ENCODE measurements around the gene RNF182.
"Not testable (repeated sequence)": the region's sequence is repeated elsewhere in the genome, so short reads cannot be mapped to it uniquely, and the experiment has no call there.

Gene RNF182

DNA sequence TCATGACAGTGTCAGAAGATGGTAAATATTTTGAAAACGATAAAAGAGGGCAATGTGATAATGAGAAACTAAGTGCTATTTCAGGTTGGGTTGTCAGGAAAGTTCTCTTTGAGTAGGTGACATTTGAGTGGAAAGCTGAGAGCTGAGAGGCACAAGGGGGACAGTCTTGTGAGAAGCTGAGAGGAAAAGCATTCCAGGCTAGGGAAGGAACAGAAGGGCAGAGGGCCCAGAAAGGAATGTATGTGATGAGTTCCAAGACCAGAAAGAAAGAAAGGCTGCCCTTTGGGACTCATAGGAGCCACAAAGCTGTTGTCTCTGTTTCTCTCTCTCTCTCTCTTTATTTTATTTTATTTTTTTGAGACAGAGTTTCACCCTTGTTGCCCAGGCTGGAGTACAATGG, 7.6 kb upstream of the RNF182 start:
- DNase-seq (ENCODE audit: low read depth) = no peak

DNA sequence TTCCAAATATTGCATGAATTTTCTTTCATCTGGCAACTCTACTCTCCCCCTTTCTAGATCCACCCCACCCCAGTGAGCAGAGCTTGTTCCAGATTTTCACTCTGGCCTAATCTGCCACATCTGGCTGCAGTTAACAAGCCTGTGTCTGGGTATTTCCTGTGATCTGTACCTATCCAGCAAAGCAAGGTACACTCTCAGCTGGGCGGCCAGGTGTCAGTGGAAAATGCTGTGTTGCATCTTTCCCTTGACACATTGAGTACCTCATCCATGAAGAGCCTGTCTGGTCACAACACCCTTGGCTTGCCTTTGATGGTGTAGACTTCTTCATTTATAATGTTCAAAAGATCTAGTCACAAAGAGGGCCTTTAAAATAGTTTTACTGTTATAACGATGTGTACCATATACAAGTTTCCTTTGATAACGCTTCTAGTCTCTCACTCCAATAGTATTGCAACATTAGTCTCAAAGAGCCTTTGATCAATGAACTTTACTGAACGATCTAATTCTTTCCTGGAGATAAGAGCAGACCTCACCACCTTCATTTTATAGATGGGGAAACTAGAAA, 6.0 kb upstream of the RNF182 start:
- DNase-seq (ENCODE audit: low read depth) = no peak

DNA sequence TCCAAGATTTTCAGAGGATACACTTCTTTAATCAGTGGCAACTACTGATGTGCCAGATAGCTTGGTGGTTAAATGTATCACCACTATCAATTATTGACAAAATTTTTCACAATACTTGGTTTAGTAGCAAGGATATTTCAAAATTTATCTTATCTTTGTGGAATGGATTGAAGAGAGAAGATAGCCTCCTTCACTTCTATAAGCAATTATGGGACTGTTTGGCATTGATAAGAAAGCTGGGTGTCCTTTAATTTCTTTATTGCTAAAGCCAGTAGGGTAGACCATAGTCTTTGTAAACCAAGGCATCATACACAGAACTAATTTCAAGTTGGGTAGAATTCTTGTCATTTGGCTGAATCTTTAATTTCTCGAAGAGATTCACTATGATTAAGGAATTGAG, 4.9 kb upstream of the RNF182 start:
- no peak for DNase-seq (ENCODE audit: low read depth)

DNA sequence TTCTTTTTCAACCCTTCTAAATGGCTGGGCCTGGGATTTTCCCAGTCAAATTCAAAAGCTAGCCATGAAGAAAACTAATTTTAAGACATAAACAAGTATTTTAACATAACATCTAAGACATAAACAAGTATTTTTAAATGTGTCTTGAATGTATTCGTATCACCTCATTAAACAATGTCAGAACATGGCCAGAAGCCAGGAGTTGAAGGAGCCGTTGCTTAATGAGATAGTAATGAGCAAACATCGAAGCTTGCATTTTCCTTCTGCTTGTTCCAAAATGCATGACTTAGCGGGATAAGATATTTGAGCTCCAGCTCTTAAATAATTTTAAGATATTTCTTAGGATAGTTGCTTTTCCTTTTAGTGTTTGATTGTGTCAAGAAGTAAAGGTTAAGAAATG, 4.2 kb upstream of the RNF182 start:
- DNase-seq (ENCODE audit: low read depth) = no peak

DNA sequence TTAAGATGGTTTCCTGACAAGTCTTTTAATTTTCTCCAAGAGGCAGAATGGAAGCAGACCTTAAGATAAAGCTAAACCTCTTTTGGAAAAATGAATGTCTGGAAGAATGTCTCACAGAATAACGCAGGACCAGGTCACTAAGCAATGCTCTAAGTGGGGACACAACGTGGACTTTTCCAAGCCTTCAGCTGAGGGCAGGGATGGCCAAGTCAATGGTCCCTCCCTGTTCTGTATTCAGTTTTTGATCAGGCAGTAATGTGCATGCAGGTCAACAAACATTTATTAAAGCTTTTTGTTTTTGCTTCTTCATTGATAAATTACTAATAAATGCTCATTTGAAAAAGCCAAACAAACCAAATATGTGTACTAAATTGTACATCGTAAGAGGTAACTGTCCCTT, 2.0 kb upstream of the RNF182 start:
- DNase-seq (ENCODE audit: low read depth) = no peak

DNA sequence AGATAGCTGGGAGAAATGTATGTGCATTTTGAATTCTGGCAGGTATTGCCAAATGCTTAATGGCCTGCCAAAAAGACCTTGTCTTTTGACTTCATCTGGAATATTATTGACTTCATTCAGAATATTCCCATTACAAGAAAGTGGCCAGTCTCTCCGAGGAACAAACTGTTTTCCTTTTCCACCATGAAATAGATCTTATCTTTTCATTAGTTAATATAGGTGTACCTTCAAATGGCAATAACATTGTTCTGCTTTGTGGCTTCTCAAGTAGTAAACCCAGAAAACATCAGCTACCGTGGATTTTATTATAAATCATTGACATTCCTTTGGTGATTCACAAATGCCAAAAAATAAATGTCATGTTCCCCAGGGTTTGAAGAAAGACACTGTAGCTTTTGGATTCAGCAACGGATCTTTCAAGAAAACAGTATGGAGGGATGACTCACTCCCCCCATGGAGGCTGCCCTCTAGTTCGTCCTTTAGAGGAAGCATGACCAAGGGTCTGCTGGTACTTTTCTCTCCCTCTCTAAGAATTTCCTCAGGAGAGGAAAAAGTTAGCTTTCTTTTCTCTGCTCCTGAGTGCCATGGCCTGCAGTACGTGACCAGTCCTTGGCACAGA, 1.1 kb upstream of the RNF182 start:
- DNase-seq (ENCODE audit: low read depth) = no peak

DNA sequence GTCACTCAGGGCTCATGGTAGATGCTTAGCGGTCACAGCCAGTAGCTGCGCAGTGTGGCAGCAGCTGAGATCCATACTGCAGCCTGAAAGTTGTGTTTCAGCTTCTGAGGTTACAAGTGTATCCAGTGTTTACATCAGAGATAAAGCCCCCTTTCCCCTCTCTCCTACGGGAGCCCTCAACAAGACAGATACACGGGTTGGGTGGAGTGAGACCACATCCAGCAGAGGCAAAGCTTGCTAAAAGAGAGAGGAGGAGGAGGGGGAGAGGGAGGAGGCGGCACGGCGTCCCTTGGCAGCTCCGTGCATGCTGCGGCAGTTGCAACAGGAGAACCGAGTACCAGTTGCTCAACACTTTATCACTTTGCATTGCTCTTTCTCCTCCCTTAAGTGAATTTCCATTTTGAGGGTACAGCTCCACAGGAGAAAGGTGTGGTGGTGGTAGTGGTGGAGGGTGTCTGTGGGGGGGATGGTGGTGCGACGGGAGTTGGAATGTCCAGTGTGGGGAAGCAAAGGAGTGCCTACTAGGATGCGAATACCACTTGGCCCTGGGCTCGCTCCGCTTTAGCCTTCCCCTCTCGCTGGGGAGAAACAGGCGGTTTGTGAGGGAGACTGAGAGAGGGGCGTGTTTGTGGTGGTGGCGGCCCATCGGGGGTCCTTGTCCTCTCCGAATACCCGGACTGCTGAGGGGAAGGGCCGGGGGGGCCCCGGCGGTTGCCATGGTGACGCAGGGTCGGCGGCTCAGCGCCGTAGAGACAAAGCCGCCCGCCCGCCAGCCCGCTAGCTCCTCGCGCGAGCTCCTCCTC, 405 bp upstream of the RNF182 start:
- peak; percentile 13 for DNase-seq (ENCODE audit: low read depth)

DNA sequence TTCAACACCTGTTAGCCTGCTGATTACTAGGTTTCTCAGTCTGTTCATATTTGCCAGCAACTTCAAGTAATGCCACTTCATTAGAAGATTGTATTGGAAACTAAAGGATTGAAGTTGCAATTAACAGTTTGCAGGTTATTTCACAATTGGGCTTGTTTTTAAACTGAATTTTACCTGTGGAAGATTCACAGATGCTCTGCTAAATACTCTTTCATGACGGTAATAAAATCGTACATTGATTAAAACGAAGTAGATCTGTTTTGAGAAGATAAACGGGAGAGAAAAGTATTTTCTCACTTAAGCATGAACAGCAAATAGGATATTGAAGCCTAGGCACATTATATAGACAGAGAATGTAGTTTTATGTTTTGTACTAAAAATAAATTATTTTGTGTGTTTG, 1.6 kb downstream of the RNF182 start:
- DNase-seq (ENCODE audit: low read depth) = no peak

DNA sequence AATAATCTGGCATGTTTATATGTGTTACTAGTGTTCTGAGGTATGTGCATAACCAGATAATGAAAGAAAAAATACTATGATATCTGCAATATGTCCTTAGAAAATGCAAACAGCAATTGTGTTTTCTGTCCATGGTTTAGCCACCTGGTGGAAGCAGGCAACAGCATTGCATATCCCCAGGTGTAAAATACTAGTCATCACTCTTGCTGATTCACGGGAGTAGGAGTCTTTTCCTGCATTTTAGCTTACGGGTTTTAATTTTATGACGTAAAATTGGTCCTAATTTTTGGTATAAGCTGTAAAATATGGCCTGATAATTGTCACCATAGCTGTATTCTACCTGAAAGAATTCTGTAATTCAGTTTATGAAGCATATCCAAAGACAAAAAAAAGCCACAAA, 2.5 kb downstream of the RNF182 start:
- no peak for DNase-seq (ENCODE audit: low read depth)

DNA sequence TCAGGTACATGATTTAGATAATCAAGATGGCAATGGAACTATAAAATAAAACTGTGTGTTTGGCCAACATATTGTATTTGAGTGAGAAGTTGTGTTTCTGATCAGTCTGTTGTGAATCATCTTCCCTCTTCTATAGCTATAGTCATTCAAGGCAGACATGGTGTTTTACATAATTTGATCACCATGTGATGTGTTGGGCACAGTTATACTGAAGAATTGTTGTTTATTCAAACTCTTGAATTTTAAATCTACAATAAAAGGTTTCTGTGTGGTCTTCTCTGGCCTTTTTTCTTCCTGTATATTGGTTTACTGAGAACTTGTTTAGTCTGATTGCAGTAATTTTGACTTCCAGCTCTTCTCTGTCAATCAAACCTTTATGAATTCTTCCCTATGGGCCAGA, 4.4 kb downstream of the RNF182 start:
- DNase-seq (ENCODE audit: low read depth) = no peak

DNA sequence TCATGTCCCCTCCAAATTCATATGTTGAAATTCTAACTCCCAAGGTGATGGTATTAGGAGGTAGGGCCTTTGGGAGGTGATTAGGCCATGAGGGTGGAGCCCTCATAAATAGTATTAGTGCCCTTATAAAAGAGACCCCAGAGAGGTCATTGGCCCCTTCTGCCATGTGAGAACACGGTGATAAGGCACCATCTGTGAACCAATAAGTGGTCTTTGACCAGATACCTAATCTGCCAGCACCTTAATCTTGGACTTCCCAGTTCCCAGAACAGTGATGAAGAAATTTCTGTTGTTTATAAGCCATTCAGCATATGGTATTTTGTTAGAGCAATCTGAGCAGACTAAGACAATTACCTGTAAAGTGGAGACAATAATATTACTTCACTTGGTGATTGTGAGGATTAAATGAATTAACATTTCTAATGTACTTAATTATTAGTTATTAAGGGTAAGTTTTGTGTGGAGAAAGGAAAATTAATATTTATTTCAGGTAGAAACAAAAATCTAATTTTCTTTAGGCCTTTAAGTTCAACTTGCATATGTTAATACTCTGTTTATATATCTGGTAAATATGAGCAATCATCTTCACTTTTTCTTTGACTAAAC, 7.1 kb downstream of the RNF182 start:
- DNase-seq (ENCODE audit: low read depth) = no peak

DNA sequence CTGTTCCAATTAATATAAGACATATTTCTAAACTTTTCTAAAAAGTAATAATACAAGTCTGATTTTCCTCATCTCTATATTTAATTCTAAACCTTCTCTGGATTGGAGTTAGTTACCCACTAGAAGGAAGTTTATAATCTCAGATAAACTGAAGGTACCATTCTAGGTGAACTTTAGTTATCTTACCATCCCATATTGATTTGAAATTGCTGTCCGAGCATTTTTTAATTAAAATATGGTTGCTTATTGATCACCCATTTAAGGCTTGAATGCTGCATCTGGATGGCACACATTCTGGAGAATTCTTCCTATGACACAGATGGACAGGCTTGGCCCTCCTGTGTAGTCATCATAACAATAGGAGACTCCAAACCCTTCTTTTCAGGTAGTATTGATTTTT, 8.0 kb downstream of the RNF182 start:
- DNase-seq (ENCODE audit: low read depth) = no peak

DNA sequence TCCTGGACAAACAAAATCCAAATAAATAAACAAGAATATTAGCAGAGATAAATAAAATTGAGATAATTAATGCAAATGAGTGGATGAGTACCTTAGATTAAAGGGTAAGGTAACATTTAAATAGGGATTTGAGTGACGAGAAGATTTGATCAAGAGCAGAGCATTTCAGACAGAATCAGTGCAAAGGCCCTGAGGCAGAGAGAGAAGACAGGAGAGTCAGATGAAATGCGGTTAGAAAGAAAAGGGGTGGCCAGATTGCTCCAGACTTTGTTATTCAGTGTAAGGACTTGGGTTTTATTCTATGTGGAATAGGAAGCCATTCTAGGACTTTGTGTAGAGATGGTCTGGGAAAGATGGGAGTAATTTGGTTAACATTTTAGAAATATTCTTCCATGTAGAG, 10.0 kb downstream of the RNF182 start:
- DNase-seq (ENCODE audit: low read depth) = no peak

DNA sequence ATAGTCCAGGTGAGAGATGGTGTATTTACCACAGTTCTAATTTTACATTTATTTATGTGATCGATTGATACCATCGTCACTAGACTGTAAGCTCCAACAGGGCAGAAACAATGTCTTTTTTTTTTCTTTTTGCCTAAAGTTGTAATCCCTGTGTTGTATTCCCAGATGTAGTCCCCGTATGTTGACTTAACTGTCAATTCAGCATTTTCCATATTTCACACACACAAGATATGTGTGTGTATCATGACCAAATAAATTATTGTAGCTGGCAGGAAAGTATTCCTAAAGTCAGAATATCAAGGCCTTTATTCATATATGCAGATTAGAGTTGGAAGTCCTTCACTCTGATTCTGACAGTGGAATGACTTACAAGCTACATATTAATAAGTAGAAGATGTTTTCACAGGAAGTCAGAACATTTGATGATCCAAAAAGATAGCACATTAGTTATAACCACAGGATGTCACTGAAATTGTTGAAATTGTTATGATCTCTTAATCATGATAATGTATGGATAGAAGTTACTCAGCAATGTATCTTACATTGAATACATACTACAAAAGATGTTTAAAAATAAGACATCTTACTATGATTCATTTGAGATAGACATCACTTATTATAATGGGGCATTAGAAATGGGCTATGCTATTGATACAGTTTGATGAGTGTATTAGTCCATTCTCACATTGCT, 10.6 kb downstream of the RNF182 start:
- DNase-seq (ENCODE audit: low read depth) = no peak

DNA sequence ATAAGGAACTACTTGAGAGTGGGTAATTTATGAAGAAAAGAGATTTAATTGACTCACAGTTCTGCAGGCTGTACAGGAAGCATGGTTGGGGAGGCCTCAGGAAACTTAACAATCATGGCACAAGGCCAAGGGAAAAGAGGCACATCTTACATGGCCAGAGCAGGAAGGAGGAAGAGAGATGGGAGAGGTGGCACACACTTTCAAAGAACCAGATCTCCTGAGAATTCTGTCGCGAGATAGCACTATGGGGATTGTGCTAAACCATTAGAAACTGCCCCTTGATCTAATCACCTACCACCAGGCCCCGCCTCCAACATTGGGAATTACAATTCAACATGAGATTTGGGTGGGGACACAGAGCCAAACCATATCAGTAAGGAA, 11.1 kb downstream of the RNF182 start:
- not testable (repeated sequence) for DNase-seq (ENCODE audit: low read depth)

DNA sequence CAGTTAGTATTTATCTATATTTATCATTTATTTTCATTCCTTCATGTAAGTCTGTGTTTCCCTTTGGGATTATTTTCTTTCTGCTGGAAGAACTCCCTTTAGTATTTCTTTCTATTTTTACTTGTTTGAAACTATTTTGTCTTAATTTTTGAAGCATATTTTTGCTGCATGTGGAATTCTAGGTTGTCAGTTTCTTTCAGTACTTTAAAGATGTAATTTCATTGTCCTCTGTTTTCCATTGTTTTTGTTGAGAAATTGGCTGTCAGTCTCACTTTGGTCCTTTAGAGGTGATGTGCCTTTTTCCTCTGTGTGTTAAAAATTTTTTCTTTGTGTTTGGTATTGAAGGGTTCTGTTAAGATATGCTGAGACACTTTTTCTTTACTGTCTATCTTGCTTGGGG, 17.1 kb downstream of the RNF182 start:
- DNase-seq (ENCODE audit: low read depth) = no peak

DNA sequence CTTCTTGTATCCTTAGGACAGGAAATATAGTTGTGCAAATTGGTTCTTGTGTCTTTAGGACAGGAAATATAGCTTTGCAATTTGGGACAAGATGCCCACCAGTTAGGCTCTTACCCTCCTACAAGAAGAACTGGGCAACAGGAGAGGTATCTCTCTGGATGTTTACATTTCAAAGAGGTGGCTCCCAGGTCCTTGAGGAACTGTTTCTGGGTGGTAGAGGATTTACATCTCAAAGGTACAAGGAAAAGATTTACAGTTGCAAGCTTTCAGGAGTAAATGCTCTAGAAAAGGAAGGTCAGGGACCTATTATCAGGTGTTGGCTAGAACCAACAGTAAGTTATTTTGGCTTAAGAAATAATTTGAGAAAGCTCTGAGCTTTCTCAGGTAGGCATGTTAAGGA, 19.2 kb downstream of the RNF182 start:
- DNase-seq (ENCODE audit: low read depth) = no peak

DNA sequence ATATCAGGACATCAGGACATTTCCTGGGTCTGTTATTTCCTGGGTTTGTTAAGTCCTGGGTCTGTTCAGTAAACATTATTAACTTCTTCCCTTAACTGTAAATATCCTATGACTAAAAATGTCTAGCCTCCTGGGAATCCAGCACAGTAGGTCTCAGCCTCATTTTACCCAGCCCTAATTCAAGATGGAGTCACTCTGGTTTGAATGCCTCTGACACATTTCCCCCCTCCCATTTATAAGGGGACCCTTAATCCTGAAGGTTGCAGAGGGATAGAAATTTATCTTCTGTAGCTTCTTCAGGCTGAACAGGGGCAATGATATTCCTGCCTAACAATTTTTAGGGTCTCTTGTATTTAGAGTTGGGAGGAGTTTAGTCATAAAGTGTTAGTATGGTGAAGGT, 21.8 kb downstream of the RNF182 start:
- no peak for DNase-seq (ENCODE audit: low read depth)

DNA sequence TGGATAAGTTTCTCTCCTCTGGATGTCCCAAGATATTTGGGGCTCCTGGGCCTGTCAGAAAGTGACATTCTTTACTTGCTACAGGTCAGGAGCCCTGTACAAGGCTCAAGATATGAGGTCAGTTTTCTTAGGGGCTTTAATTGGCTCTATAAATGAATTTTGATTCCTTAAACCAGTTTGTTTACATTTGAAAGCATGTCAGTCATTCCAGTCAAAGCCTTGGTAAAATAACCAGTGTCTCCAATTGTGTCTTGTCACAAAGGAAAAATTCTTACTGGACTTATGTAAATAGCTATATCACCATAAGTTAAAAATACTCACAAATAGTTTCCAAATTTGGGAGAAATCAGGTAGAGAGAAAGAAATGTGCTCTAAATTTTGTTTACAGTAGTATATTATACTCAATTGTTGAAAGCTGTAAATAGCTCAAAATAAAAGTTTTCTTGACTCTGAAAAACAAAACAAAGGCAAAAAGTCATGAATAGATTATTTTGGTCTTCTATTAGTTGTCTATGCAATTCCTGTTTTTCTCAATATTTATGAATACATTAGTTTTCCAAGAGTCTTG, 22.9 kb downstream of the RNF182 start:
- no peak for DNase-seq (ENCODE audit: low read depth)

DNA sequence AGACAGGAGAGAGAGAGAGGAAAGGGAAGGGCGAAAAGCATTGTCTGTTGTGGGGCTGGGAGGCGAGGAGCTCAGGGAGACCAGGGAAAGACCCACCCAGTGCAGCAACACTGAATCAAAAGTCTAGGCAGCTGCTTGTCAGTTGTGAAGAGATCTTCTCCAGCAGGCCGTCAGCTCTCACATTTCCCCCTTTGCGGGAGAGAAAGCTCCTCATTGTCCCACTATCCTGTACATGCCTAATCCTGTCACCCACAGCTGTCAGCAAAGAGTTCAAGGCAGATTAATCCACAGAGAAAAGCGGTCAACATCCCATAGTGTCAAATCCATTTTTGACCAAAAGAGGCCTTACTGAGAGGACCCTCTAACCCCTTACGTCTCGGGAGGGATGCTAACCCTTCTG, 27.3 kb downstream of the RNF182 start:
- no peak for DNase-seq (ENCODE audit: low read depth)

DNA sequence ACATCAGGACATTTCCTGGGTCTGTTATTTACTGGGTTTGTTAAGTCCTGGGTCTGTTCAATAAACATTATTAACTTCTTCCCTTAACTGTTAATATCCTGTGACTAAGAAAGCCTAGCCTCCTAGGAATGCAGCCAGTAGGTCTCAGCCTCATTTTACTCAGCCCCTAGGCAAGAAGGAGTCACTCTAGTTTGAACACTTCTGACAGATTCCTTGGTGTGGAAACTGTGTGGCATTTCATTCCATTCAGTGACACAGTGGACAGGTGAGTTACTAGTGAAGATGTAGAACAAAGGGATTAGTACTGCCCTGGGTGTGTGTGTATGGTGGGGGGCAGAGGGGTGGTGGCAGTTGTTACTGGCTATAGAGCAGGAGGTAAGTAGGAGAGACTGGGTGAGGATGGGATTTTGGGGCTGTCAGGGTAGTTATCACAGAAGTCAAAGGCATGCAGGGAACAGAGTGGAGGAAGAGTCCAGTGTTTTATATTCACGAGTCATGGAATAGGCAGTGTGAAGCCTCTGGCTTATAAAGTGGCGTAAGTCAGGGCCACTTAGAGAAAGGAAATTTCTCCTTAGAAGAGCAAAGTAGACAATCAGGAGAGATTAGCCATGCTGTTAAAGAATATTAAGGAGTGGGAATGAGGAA, 28.4 kb downstream of the RNF182 start:
- no peak for DNase-seq (ENCODE audit: low read depth)

Measured in T follicular helper cell (primary cell).